ENCODE measurements around the gene LSM7.

LSM7 gene

DNA sequence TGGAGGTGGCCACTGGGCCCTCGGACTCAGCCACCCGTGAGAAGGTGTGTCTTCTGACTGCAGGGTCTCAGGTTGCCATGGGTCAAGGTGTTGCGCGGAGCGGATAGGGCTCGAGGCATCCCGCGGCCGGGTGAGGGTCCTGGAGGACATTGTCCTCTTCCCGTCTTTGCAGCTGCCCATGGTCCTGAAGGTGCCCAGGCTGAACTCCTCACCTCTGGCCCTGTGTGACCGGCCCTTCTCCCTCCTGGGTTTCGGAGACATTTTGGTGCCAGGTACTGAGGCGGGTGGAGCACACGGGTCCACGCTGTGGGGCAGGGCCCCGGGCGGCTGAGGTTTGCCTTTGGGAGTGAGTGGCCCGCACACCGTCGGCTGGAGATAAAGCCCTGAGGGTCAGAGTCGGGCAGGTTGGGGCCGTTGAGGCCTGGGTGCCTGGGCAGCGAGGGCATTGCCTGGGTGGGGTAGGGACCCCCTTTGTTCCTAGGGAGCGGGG is 16.0 kb upstream of the LSM7 start:
- Mint-ChIP-seq H3K4me3 (no peak overlapping the region), H3K27ac (no peak overlapping the region), H3K4me1 (peaks cover 6% of the 10 kb centered on the region), H3K36me3 (peaks cover 6% of the 10 kb centered on the region), H3K9me3 (no peaks in the 10 kb centered on the region)
- no peak for ATAC-seq
- DNase-seq (ENCODE audit: low spot score in 2 of 2) = no peak

DNA sequence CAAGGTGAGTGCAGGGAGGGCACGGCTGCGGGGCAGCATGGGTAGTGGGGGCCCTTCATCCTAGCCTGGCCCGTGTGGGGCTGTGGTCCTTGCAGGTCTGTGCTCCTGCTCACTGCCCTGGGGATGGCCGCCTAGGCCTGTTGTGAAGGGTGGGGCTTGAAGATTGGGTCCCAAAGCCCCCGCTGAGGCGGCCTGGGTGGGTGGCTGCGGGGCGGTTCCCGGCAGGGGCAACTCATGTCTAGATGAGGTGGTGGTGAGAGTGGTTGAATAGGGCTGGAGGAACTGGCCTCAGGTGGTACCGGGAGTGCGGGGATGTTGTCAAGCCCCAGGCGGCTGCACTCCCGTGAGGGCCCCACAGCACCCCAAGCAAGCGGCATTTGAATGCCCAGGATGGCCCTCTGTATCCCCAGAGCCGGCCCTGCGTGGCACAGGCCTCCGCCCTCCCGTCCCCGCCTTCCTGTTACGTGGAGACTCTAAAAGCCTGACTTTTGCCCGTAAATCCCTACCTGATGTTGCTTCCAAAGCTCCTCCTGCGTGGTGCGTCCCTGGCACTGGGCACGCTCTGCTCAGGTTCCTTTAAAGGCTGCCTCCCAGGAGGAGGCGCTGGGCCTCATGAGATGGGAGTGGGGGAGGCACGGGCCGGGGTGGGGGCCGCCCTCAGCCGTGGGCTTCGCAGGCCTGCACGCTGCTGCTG is 15.1 kb upstream of the LSM7 start:
- Mint-ChIP-seq H3K4me3 (no peak overlapping the region), H3K36me3 (peaks cover 6% of the 10 kb centered on the region), H3K27ac (peak overlapping the region; percentile 12), H3K9me3 (no peaks in the 10 kb centered on the region), H3K4me1 (peaks cover 6% of the 10 kb centered on the region)
- ATAC-seq = peak; percentile 27
- DNase-seq (ENCODE audit: low spot score in 2 of 2) = no peak

DNA sequence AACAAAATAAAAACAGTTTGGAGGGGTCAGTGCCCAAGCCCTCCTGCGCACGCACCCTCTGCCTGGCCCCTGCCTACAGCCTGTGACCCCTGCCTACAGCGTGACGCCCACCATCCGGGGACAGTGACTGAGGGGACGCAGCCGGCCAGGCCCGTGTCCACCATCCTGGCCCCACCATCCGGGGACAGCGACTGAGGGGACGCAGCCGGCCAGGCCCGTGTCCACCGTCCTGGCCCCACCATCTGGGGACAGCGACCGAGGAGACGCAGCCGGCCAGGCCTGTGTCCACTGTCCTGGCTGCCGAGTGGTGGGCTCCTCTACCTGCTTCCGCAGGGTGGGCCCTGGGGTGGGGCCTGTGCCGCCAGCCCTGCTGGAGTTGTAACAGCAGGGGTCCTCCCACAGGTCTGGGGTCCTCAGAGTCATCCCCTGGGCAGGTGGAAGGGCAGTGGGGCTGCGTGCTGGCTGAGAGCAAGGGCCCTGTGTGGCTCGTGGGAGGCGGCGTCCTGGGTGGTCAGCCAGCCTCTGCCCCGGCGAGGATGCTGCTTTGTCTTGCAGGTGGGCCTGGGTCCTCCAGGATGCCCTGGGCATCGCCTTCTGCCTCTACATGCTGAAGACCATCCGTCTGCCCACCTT is 14.4 kb upstream of the LSM7 start:
- DNase-seq (ENCODE audit: low spot score in 2 of 2) (no peak), ATAC-seq (peak; percentile 4)
- Mint-ChIP-seq H3K27ac (peak overlapping the region; percentile 12), H3K36me3 (peaks cover 6% of the 10 kb centered on the region), H3K4me3 (no peak overlapping the region), H3K9me3 (no peaks in the 10 kb centered on the region), H3K4me1 (peaks cover 6% of the 10 kb centered on the region)

DNA sequence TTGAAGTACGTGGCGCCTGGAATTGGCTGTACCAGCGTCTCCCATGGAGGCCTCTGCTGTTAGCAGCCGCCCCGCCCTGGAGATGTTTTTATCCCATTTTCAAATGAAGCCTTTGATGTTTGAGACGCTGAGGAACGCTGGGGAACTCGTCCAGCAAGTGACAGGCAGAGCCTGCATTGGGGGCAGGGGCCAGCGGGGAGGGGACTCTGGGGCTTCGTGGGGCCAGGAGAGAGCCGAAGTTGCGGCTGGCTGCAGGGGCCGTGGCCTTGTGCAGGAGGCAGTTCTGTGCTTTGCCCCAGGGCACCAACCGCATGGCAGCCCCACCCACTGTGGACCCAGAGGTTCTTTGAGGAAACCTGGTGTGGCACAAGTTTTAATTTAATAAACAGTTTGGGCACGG is 13.6 kb upstream of the LSM7 start:
- DNase-seq (ENCODE audit: low spot score in 2 of 2) (no peak), ATAC-seq (no peak)
- peaks cover 6% of the 10 kb centered on the region for H3K4me1 Mint-ChIP-seq
- peaks cover 6% of the 10 kb centered on the region for H3K36me3 Mint-ChIP-seq
- H3K9me3 Mint-ChIP-seq = no peaks in the 10 kb centered on the region
- H3K4me3 Mint-ChIP-seq = no peak overlapping the region
- no peak overlapping the region for H3K27ac Mint-ChIP-seq

DNA sequence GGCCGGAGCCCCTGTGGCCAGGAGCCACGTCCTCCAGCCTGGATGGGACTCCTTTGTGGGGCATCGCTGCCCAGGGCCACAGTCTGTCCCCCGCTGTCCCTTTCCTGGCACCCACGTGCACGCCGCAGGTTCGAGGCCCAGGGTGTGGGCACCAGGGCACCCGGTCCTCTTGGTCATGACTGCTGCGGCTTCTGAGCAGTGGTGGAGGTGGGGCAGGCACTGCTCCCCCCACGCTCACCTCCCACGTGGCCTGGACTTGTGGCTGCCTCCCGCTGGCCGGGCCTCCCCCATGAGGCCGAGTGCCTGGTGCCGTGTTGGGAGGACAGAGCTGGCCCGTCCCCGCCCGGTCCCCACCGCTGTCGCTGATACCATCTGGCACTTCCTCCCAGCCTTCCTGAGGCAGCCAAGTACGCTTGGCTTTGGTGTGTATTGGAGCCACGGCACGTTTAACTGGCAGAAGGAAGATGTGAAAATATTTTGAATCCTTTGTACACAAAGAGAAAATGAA is 12.9 kb upstream of the LSM7 start:
- no peak overlapping the region for H3K27ac Mint-ChIP-seq
- ATAC-seq = no peak

DNA sequence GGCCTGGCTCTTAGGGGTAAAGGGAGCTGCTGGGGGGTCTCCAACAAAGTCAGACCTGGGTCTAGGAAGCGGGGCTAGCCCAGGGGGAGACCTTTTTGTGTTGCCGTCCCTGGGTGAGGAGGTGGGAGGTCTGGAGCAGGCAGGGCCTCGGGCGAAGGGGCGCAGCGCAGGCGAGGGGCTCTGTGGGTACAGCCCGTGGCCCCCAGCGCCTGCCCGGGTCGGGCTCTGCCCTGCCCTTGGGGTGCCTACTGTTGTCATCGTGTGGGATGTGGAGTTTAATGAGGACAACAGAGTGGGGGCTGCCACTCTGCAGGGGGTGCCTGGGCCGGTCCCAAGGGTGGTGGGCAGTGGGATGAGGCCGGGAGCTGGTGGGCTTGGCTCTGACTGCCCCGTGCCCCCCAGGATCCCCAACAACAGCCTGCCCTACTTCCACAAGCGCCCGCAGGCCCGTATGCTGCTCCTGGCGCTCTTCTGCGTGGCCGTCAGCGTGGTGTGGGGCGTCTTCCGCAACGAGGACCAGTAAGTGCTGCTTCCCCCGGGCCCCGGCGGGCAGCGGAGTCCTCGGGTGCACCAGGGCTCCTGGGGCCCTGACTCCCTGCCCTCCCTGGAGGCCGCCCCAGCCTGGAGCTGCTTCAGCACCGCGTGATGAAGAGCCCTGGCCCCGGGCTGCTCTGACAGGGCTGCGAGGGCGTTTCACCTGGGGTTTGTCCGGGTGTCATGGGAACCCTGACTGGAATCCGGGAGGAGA is 12.3 kb upstream of the LSM7 start:
- no peak overlapping the region for H3K4me3 Mint-ChIP-seq
- H3K9me3 Mint-ChIP-seq = no peaks in the 10 kb centered on the region
- DNase-seq (ENCODE audit: low spot score in 2 of 2) = no peak
- no peak for ATAC-seq
- peaks cover 13% of the 10 kb centered on the region for H3K4me1 Mint-ChIP-seq
- H3K27ac Mint-ChIP-seq = no peak overlapping the region
- peaks cover 2% of the 10 kb centered on the region for H3K36me3 Mint-ChIP-seq

More for the DNA sequence above, 12.9 kb upstream of the LSM7 start:
- no peak overlapping the region for H3K4me3 Mint-ChIP-seq
- H3K9me3 Mint-ChIP-seq = no peaks in the 10 kb centered on the region
- H3K4me1 Mint-ChIP-seq = peaks cover 11% of the 10 kb centered on the region
- DNase-seq (ENCODE audit: low spot score in 2 of 2) = no peak
- H3K36me3 Mint-ChIP-seq = peaks cover 6% of the 10 kb centered on the region

DNA sequence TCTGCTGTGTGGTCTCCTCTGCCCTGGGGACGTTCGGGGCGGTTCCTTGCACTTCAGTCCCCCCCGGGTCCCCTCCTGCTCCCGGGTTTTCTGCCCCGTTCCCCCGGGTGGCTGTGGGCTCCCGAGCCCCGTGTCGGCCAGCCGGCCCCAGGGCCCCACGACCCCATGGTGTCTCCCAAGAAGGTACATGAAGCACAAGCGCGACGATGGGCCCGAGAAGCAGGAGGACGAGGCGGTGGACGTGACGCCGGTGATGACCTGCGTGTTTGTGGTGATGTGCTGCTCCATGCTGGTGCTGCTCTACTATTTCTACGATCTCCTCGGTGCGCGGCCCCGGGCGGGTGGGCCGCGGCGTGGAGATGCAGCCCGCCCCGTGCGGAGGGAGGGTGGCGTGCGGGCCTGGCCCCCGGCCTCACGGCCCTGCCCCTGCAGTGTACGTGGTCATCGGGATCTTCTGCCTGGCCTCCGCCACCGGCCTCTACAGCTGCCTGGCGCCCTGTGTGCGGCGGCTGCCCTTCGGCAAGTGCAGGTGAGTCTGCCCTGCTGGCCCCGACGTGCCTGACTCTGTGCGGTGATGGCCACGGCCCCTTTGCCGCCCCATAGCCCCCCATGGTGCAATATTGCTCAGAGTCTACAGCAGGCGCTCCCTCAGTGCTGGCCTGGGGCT is 11.4 kb upstream of the LSM7 start:
- no peak overlapping the region for H3K27ac Mint-ChIP-seq
- DNase-seq (ENCODE audit: low spot score in 2 of 2) (no peak), ATAC-seq (no peak)
- H3K4me1 Mint-ChIP-seq = peaks cover 14% of the 10 kb centered on the region
- H3K36me3 Mint-ChIP-seq = no peaks in the 10 kb centered on the region
- H3K4me3 Mint-ChIP-seq = no peak overlapping the region
- no peaks in the 10 kb centered on the region for H3K9me3 Mint-ChIP-seq

DNA sequence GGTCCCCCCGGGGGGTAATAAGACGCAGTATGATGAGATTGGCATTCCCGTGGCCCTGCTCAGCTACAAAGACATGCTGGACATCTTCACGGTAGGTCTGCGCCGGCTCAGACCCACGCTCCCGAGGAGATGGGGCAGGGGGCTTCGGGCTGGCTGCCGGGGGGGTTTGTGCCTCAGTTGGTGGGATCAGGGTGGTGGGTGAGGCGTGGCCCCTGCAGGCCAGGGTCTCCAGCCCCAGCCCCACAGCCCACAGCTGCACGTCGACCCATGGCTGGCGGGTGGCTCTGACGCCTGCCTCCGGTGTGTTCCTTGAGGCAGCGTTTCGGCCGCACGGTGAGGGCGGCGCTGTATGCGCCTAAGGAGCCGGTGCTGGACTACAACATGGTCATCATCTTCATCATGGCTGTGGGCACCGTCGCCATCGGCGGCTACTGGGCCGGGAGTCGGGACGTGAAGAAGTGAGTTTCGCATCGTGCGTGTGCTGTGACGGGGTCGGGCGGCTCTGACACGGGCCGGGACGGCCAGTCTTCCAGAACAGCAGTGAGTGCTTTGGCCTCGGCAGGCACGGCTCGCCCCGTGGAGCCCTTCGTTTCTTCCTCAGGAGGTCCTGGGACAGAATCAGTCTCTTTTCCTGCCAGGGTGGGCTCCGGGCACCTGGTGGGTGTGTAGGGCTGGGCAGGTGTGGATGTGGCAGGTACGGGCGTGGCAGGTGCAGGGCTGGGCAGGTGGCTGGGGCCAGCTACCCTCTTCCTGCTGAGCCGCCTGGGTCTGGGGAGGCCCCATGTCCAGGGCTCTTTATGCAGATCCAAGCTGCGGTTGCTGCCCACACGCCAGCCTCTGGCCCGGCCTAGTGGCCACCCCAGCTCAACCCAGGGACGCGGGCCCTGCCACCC is 10.6 kb upstream of the LSM7 start:
- peaks cover 14% of the 10 kb centered on the region for H3K4me1 Mint-ChIP-seq
- H3K27ac Mint-ChIP-seq = no peak overlapping the region
- H3K36me3 Mint-ChIP-seq = no peaks in the 10 kb centered on the region
- H3K4me3 Mint-ChIP-seq = no peak overlapping the region
- ATAC-seq = no peak
- H3K9me3 Mint-ChIP-seq = no peaks in the 10 kb centered on the region
- no peak for DNase-seq (ENCODE audit: low spot score in 2 of 2)

DNA sequence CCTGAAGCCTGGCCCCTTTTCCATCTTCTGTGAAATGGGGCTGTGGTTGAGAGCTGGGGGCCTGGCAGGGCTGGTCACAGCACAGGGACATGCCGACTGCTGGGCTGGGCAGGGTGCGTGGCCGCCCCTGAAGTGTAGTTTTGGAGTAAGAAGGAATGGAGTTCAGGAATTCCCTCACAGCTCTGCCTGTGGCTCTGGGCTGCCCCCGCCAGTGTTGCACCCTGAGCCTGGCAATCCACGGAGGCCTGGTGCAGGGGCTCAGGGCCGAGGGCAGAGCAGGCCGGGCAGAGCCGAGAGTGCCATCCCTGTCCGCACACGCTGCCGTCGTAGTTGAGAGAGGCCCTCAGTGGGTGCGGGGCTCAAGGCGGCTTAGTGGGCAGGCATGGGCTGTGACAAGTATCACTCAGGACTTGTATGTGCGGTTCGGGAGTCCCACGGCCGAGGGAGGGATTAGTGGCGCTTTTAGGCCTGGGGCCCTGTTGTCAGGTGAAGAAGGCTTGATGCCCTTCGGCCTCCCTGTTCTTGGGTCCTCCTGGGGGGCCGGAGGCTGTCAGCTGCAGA is 9.7 kb upstream of the LSM7 start:
- H3K27ac Mint-ChIP-seq = no peak overlapping the region
- H3K36me3 Mint-ChIP-seq = no peaks in the 10 kb centered on the region
- H3K4me1 Mint-ChIP-seq = peaks cover 14% of the 10 kb centered on the region
- ATAC-seq (no peak), DNase-seq (ENCODE audit: low spot score in 2 of 2) (no peak)
- no peak overlapping the region for H3K4me3 Mint-ChIP-seq
- H3K9me3 Mint-ChIP-seq = no peaks in the 10 kb centered on the region

DNA sequence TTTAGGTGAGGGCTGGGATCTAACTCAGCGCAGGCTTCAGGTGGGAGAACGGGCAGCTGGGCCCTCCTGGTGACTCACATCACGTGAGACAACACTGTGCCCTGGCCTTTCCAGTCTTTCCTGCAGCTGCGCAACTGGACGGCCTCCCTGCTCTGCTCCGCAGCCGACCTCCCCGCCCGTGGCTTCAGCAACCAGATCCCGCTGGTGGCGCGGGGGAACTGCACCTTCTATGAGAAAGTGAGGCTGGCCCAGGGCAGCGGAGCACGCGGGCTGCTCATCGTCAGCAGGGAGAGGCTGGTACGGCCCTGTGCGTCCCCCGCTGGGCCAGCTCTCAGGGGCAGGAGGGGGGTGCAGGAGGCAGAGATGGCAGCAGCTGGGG is 8.9 kb upstream of the LSM7 start:
- Mint-ChIP-seq H3K4me3 (no peak overlapping the region), H3K36me3 (no peaks in the 10 kb centered on the region), H3K27ac (no peak overlapping the region), H3K4me1 (peaks cover 14% of the 10 kb centered on the region), H3K9me3 (no peaks in the 10 kb centered on the region)
- DNase-seq (ENCODE audit: low spot score in 2 of 2) (no peak), ATAC-seq (peak; percentile 12)

DNA sequence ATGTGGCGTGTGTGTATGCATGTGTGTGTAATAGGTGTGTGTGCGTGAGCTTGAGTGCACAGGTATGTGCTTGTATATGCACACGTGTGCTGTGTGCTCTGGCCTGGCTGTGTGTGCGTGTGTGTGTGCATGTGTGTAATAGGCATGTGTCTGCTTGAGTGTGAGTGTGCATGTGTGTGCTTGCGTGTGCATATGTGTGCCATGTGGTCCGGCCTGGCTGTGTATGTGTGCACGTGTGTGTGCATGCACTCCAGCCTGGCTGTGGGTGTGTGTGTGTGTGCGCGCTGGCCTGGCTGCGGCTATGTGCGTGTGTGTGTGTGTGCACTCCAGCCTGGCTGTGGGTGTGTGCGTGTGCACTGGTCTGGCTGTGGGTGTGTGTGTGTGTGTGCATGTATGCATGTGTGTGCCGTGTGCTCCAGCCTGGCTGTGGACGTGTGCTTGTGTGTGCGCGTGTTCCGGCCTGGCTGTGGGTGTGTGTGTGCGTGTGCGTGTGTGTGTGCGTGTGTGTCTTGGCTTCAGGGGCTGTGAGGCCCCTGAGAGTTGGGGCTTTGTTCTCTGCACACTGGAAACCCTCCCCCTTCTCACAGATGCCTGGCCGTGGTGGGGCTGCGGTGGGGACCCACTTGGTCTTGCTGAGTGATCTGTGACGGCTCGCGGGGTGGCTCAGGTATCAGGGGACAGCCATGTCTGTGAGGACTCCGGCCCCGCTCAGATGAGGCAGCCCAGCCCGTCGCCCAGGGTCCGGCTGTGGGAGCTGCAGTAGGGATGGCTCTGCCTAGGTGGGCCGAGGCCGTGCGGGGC is 8.3 kb upstream of the LSM7 start:
- H3K27ac Mint-ChIP-seq = no peak overlapping the region
- no peaks in the 10 kb centered on the region for H3K9me3 Mint-ChIP-seq
- H3K4me1 Mint-ChIP-seq = peaks cover 14% of the 10 kb centered on the region
- ATAC-seq (no peak), DNase-seq (ENCODE audit: low spot score in 2 of 2) (no peak)
- H3K4me3 Mint-ChIP-seq = no peak overlapping the region
- H3K36me3 Mint-ChIP-seq = no peaks in the 10 kb centered on the region

DNA sequence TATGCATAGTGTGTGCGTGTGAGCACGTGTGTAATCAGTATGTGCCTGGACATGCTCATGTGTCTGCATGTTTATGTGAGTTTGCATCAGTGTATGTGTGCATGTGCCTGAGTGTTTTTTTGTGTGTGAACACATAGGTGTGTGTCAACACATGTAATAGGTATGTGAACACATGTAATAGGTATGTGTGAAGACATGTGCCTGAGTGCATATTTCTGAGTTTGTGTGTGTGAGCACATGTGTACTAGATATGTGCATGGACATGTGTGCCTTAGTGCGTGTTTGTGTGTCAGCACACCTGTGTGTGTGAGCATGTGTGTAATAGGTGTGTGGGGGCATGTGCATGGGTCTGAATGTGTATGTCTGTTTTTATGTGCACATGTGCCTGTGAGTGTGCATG is 7.5 kb upstream of the LSM7 start:
- ATAC-seq (no peak), DNase-seq (ENCODE audit: low spot score in 2 of 2) (no peak)
- no peaks in the 10 kb centered on the region for H3K9me3 Mint-ChIP-seq
- H3K27ac Mint-ChIP-seq = peak overlapping the region; percentile 52
- no peak overlapping the region for H3K4me3 Mint-ChIP-seq
- H3K4me1 Mint-ChIP-seq = peaks cover 14% of the 10 kb centered on the region
- H3K36me3 Mint-ChIP-seq = no peaks in the 10 kb centered on the region

DNA sequence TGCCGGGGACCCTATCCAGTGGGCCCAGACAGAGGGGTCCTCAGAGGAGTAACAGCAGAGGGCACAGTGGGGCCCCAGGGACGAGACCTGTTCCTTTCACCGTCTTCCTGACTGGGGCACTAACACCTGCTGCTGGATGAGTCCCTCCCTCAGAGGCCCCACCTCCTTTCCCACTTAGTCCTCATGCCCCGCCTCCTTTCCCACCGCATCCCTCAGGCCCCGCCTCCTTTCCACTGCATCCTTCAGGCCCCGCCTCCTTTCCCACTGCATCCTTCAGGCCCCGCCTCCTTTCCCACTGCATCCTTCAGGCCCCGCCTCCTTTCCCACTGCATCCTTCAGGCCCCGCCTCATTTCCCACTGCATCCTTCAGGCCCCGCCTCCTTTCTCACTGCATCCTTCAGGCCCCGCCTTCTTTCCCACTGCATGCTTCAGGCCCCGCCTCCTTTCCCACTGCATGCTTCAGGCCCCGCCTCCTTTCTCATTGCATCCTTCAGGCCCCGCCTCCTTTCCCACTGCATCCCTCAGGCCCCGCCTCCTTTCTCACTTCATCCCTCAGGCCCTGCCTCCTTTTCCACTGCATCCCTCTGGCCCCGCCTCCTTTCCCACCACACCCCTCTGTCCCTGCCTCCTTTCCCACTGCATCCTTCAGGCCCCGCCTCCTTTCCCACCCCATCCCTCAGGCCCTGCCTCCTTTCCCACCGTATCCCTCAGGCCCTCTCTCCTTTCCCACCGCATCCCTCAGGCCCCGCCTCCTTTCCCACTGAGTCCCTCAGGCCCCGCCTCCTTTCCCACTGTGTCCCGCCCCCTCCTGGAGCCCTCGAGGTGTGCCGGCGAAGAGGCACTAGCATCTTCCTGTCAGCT is 6.8 kb upstream of the LSM7 start:
- DNase-seq (ENCODE audit: low spot score in 2 of 2) = no peak
- Mint-ChIP-seq H3K27ac (peak overlapping the region; percentile 52), H3K9me3 (no peaks in the 10 kb centered on the region), H3K4me3 (no peak overlapping the region), H3K36me3 (no peaks in the 10 kb centered on the region), H3K4me1 (peaks cover 18% of the 10 kb centered on the region)
- ATAC-seq = no peak

All from stimulated activated effector memory CD8-positive, alpha-beta T cell treated with anti-CD3 and anti-CD28 coated beads, Interleukin-12 subunit alpha, Interleukin-12 subunit beta, amount 100 ng/mL, for 72 hours (primary cell).